SK-N-SH treated with all-trans-retinoic acid at 6 μM for 48 hours (cell line): Measurements from ENCODE around the gene MYOM3.
A peak's percentile ranks its signal among the peaks of the same experiment; 100 is the strongest.

Source experiments
- ATAC-seq: fragments of 200-7000 bp; cut with Tn5 transposase; 3 replicates; pipeline ENCODE4 v1.9.1; 2020; ENCODE audit warnings: mild to moderate bottlenecking, moderate library complexity
- ARNTL ChIP-seq: fragments of 450-650 bp; formaldehyde crosslinking; IDR thresholded peaks from 2 replicates; pipeline ENCODE4 v1.5.0; 2020; ENCODE audit warnings: low read depth, mild to moderate bottlenecking, moderate library complexity, borderline replicate concordance
- BACH2 ChIP-seq: fragments of 250-450 bp; sonication (Bioruptor Pico); IDR thresholded peaks from 2 replicates; pipeline ENCODE4 v1.9.0; 2021; ENCODE audit warnings: mild to moderate bottlenecking, borderline replicate concordance
- CSDC2 ChIP-seq: fragments of 250-450 bp; sonication (Bioruptor Pico); IDR thresholded peaks from 2 replicates; pipeline ENCODE4 v1.5.0; 2020; ENCODE audit warnings: mild to moderate bottlenecking, moderate library complexity
- ESRRG ChIP-seq: fragments of 250-450 bp; sonication (Bioruptor Pico); IDR thresholded peaks from 2 replicates; pipeline ENCODE4 v1.6.1; 2021; ENCODE audit warnings: mild to moderate bottlenecking
- GLIS3 ChIP-seq: fragments of 250-450 bp; sonication (Bioruptor Pico); IDR thresholded peaks from 2 replicates; pipeline ENCODE4 v1.5.0; 2020; ENCODE audit warnings: mild to moderate bottlenecking, moderate library complexity
- ISL1 ChIP-seq: fragments of 250-450 bp; sonication (Bioruptor Pico); IDR thresholded peaks from 2 replicates; pipeline ENCODE4 v2.1.2; 2022; ENCODE audit warnings: mild to moderate bottlenecking, moderate library complexity
- OSR1 ChIP-seq: fragments of 250-450 bp; sonication (Bioruptor Pico); IDR thresholded peaks from 2 replicates; pipeline ENCODE4 v1.8.0; 2022; ENCODE audit warnings: moderate library complexity, mild to moderate bottlenecking, inconsistent platforms
- PPARA ChIP-seq: fragments of 250-450 bp; sonication (Bioruptor Pico); IDR thresholded peaks from 2 replicates; pipeline ENCODE4 v1.5.0; 2020; ENCODE audit warnings: mild to moderate bottlenecking, borderline replicate concordance
- RARB ChIP-seq: fragments of 250-450 bp; sonication (Bioruptor Pico); IDR thresholded peaks from 2 replicates; pipeline ENCODE4 v1.8.0; 2021; ENCODE audit warnings: mild to moderate bottlenecking, moderate library complexity
- SNAI2 ChIP-seq: fragments of 250-450 bp; sonication (Bioruptor Pico); IDR thresholded peaks from 2 replicates; pipeline ENCODE4 v1.5.0; 2020; ENCODE audit warnings: mild to moderate bottlenecking, moderate library complexity
- TCF4 ChIP-seq: fragments of 250-450 bp; sonication (Bioruptor Pico); IDR thresholded peaks from 2 replicates; pipeline ENCODE4 v1.8.0; 2021; ENCODE audit warnings: mild to moderate bottlenecking, moderate library complexity, borderline replicate concordance
- TOX ChIP-seq: fragments of 250-450 bp; sonication (Bioruptor Pico); IDR thresholded peaks from 2 replicates; pipeline ENCODE4 v1.8.0; 2021; ENCODE audit warnings: mild to moderate bottlenecking, moderate library complexity, borderline replicate concordance
- ZC3H10 ChIP-seq: fragments of 250-450 bp; sonication (Bioruptor Pico); IDR thresholded peaks from 2 replicates; pipeline ENCODE4 v1.5.1; 2021; ENCODE audit warnings: mild to moderate bottlenecking, moderate library complexity
- ZFP3 ChIP-seq: fragments of 250-450 bp; sonication (Bioruptor Pico); IDR thresholded peaks from 2 replicates; pipeline ENCODE4 v1.5.0; 2020; ENCODE audit warnings: mild to moderate bottlenecking, moderate library complexity
- ZFP30 ChIP-seq: fragments of 450-650 bp; formaldehyde crosslinking; IDR thresholded peaks from 2 replicates; pipeline ENCODE4 v1.5.0; 2022; ENCODE audit warnings: mild to moderate bottlenecking, moderate library complexity
- ZNF565 ChIP-seq: fragments of 450-650 bp; formaldehyde crosslinking; conservative IDR thresholded peaks from 2 replicates; pipeline ENCODE4 v1.5.0; 2020; ENCODE audit warnings: low read depth, mild to moderate bottlenecking, moderate library complexity
- ZNF70 ChIP-seq: fragments of 450-650 bp; formaldehyde crosslinking; IDR thresholded peaks from 2 replicates; pipeline ENCODE4 v1.5.0; 2020; ENCODE audit warnings: mild to moderate bottlenecking, moderate library complexity
- ZNF8 ChIP-seq: fragments of 450-650 bp; formaldehyde crosslinking; IDR thresholded peaks from 2 replicates; pipeline ENCODE4 v1.5.0; 2020; ENCODE audit warnings: mild to moderate bottlenecking, moderate library complexity
- TF ChIP-seq, protein P1 (sequence below): fragments of 250-450 bp; sonication (Bioruptor Pico); IDR thresholded peaks from 2 replicates; pipeline ENCODE4 v1.8.0; 2020; ENCODE audit warnings: mild to moderate bottlenecking, moderate library complexity, borderline replicate concordance
- TF ChIP-seq, protein P2 (sequence below): fragments of 250-450 bp; sonication (Bioruptor Pico); IDR thresholded peaks from 2 replicates; pipeline ENCODE4 v1.5.1; 2021; ENCODE audit warnings: mild to moderate bottlenecking, moderate library complexity
- TF ChIP-seq, protein P3 (sequence below): fragments of 250-450 bp; sonication (Bioruptor Pico); IDR thresholded peaks from 2 replicates; pipeline ENCODE4 v1.5.0; 2020; ENCODE audit warnings: mild to moderate bottlenecking, moderate library complexity
- TF ChIP-seq, protein P4 (sequence below): fragments of 250-450 bp; sonication (Bioruptor Pico); IDR thresholded peaks from 2 replicates; pipeline ENCODE4 v1.5.1; 2020; ENCODE audit warnings: low read depth, mild to moderate bottlenecking, moderate library complexity

The MYOM3 gene

DNA sequence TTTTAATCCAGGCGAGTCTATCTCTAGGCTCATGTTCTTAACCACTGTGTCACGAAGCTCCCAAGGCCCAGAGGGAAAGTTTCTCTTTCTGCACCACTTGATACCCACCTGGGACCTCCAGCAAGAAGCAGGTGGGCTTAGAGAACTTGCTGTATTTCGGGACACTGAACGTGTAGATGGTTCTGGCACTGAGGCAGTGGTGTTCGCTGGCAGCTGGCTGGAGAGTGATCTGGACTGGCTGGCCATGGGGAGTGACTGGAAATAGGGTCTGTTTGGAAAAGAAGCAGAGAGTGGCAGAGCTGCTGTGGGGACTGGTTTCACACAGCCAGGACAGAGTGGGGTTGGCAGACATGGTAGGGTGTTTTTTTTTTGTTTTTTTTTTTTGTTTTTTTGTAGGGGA is 47.4 kb upstream of the MYOM3 start (continued):
- no peak for TF ChIP-seq RARB (CRISPR knock-in tag)
- TF ChIP-seq ZFP3 (CRISPR knock-in tag), result no peak
- no peak for TF ChIP-seq ZNF565 (CRISPR knock-in tag)
- TF ChIP-seq PPARA (CRISPR knock-in tag), result no peak

DNA sequence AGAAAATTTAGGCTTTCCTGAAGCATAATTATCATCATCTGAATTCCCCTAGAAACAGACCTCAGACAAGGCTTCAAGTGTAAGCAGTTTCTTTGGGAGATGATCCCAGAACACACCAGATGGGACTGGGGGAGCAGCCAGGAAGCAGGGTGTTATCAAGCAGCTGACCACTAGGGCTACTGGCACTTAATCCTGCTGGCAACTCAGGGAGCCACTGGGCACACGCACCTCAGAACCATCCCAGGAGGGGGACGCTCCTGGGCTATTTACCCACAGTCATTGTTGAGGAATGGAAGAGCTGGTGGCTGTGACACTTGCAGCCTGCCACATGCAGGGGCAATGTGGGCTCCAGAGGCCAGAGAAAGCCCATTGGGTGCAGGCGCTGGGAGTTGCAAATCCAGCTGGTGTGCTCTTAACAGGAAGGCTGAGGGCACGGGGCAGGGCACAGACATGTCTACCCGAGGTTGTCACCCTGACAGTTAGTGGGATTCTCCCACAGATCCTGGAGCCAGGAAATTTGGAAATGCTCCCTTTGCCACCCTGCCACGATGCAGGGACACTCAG is 46.1 kb upstream of the MYOM3 start:
- peak; percentile 78 for ATAC-seq

DNA sequence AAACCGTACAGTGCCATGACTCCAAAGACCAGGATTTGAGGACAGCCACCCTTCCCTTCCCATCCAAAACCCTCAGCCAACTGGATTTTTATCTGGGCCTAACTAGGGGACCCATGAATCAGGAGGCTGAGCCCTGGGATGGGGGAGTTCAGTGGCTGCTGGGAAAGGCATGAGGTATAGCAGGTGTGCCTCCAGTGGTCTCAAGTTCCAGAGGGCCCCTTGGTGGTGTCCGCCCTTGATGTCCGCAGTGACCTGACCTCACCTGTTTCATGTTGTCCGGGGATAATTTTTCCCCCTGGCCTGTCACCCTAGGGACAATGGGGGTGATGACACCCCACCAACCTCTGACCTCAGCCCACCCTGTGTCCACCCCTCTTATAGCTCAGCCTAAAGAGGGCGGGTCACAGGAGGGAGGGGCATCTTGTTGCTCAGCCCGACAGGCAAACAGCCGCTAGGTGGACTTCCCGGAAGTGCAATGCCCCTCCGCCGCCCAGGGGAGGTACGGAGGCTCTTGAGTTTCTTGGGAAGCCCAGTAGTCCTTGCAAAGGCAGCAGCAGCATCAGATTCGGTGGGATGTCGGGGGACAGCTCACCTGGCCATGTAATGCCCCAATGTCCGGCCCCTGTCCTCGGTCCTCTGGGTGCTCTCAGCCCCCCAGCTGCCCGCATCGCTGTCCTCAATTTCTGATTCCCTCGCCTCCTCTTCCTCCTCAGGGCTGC is 44.8 kb upstream of the MYOM3 start:
- TF ChIP-seq, protein P1, sequence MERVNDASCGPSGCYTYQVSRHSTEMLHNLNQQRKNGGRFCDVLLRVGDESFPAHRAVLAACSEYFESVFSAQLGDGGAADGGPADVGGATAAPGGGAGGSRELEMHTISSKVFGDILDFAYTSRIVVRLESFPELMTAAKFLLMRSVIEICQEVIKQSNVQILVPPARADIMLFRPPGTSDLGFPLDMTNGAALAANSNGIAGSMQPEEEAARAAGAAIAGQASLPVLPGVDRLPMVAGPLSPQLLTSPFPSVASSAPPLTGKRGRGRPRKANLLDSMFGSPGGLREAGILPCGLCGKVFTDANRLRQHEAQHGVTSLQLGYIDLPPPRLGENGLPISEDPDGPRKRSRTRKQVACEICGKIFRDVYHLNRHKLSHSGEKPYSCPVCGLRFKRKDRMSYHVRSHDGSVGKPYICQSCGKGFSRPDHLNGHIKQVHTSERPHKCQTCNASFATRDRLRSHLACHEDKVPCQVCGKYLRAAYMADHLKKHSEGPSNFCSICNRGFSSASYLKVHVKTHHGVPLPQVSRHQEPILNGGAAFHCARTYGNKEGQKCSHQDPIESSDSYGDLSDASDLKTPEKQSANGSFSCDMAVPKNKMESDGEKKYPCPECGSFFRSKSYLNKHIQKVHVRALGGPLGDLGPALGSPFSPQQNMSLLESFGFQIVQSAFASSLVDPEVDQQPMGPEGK (CRISPR knock-in tag), result no peak
- TF ChIP-seq, protein P2, sequence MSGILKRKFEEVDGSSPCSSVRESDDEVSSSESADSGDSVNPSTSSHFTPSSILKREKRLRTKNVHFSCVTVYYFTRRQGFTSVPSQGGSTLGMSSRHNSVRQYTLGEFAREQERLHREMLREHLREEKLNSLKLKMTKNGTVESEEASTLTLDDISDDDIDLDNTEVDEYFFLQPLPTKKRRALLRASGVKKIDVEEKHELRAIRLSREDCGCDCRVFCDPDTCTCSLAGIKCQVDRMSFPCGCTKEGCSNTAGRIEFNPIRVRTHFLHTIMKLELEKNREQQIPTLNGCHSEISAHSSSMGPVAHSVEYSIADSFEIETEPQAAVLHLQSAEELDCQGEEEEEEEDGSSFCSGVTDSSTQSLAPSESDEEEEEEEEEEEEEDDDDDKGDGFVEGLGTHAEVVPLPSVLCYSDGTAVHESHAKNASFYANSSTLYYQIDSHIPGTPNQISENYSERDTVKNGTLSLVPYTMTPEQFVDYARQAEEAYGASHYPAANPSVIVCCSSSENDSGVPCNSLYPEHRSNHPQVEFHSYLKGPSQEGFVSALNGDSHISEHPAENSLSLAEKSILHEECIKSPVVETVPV (CRISPR knock-in tag), result no peak
- ATAC-seq, result no peak

More for the DNA sequence above, 46.1 kb upstream of the MYOM3 start:
- TF ChIP-seq GLIS3 (CRISPR knock-in tag) (no peak), ZFP30 (CRISPR knock-in tag) (no peak), ISL1 (no peak), OSR1 (CRISPR knock-in tag) (no peak), CSDC2 (CRISPR knock-in tag) (no peak), ESRRG (CRISPR knock-in tag) (no peak), ZNF565 (CRISPR knock-in tag) (no peak), RARB (CRISPR knock-in tag) (no peak), TOX (CRISPR knock-in tag) (no peak), ZC3H10 (CRISPR knock-in tag) (no peak), ARNTL (no peak), BACH2 (CRISPR knock-in tag) (no peak), PPARA (CRISPR knock-in tag) (no peak)
- TF ChIP-seq, protein P3, sequence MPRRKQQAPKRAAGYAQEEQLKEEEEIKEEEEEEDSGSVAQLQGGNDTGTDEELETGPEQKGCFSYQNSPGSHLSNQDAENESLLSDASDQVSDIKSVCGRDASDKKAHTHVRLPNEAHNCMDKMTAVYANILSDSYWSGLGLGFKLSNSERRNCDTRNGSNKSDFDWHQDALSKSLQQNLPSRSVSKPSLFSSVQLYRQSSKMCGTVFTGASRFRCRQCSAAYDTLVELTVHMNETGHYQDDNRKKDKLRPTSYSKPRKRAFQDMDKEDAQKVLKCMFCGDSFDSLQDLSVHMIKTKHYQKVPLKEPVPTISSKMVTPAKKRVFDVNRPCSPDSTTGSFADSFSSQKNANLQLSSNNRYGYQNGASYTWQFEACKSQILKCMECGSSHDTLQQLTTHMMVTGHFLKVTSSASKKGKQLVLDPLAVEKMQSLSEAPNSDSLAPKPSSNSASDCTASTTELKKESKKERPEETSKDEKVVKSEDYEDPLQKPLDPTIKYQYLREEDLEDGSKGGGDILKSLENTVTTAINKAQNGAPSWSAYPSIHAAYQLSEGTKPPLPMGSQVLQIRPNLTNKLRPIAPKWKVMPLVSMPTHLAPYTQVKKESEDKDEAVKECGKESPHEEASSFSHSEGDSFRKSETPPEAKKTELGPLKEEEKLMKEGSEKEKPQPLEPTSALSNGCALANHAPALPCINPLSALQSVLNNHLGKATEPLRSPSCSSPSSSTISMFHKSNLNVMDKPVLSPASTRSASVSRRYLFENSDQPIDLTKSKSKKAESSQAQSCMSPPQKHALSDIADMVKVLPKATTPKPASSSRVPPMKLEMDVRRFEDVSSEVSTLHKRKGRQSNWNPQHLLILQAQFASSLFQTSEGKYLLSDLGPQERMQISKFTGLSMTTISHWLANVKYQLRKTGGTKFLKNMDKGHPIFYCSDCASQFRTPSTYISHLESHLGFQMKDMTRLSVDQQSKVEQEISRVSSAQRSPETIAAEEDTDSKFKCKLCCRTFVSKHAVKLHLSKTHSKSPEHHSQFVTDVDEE, result no peak
- TF ChIP-seq, protein P2 (CRISPR knock-in tag), result no peak
- TF ChIP-seq, all 23 proteins: peak for 0

DNA sequence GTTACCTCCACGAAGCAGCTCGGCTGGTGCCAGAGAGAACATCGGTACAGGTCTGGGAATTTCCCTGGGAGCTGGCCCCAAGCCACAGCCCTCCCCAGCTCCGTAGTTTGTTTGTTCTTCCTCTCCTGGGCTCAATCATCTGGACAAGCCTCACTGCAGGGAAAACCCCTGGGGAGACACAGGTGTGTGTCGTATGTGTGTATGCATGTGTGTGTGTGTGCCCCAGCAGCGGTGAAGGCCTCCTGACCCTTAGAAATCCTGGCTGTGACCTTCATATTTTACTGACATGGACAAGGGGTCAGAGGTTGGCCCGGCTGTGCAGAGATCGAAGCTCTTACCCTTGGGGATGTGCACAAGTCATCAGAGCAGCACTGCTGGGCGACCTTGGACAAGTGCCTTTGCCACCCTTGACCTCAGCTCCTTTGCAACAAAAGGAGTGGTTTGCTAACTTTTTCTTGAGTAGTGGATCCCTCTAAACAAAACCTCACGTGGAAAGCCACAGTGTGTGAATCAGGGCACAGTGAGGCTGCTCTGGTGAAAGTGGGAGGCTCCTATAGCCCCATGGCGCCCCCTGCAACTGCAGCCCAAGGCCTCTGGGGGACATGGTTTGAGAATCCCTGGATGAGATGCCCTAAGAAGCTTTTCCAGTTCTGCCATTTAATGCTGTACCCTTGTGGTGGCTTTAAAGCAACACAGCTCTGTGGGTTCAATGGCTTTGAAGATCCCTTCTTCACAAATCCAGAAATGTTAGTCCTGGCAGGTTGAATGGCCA is 43.3 kb upstream of the MYOM3 start:
- 0 out of 3 replicates have a peak, but pooled peaks have one; percentile 14 for ATAC-seq
- TF ChIP-seq GLIS3 (CRISPR knock-in tag) (no peak), TOX (CRISPR knock-in tag) (no peak), ZFP3 (CRISPR knock-in tag) (no peak), ESRRG (CRISPR knock-in tag) (no peak), BACH2 (CRISPR knock-in tag) (no peak), RARB (CRISPR knock-in tag) (no peak), ZNF8 (no peak), SNAI2 (CRISPR knock-in tag) (no peak), ZNF70 (no peak), TCF4 (CRISPR knock-in tag) (no peak), ZFP30 (CRISPR knock-in tag) (no peak)
- TF ChIP-seq, protein P3, result no peak
- TF ChIP-seq, protein P4, sequence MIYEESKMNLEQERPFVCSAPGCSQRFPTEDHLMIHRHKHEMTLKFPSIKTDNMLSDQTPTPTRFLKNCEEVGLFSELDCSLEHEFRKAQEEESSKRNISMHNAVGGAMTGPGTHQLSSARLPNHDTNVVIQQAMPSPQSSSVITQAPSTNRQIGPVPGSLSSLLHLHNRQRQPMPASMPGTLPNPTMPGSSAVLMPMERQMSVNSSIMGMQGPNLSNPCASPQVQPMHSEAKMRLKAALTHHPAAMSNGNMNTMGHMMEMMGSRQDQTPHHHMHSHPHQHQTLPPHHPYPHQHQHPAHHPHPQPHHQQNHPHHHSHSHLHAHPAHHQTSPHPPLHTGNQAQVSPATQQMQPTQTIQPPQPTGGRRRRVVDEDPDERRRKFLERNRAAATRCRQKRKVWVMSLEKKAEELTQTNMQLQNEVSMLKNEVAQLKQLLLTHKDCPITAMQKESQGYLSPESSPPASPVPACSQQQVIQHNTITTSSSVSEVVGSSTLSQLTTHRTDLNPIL (CRISPR knock-in tag), result no peak
